GM12878 (cell line): ENCODE data around the gene NRN1L. TPM values are rescaled to one million over a fixed set of nuclear protein-coding genes. Genes with fewer than 3 reads are reported as not detected.
A peak's percentile ranks its signal among the peaks of the same experiment; 100 is the strongest.

Experiments used
- ATAC-seq: fragments of 200-7000 bp; cut with Tn5 transposase; 3 replicates; pipeline ENCODE4 v1.9.1; 2020; ENCODE audit warnings: mild to moderate bottlenecking, moderate library complexity
- BruUV-seq: library from RNA; stranded (reverse); fragments of 400-500 nt; replicated peaks from 2 replicates; lab custom pipeline; 2021; lab: Mats Ljungman, UMichigan
- CTCF ChIA-PET: fragments of 300-600 bp; sonication (Branson Sonifier 250); formaldehyde crosslinking; extraction: SDS; loops from one replicate; lab custom pipeline; 2021; ENCODE audit warnings: inconsistent platforms; lab: Yijun Ruan, JAX
- POLR2A ChIA-PET: fragments of 350-600 bp; formaldehyde crosslinking; extraction: SDS; loops from one replicate; lab custom pipeline; 2021; ENCODE audit warnings: inconsistent platforms; lab: Charles Lee
- RAD21 ChIA-PET: fragments of 300-600 bp; sonication (Branson Sonifier 250); formaldehyde crosslinking; loops from one replicate; lab custom pipeline; 2023; ENCODE audit warnings: antibody characterized with exemption; ENCODE audit not compliant: unreplicated experiment; lab: Charles Lee
- SMC1A ChIA-PET: fragments of 300-600 bp; sonication (Branson Sonifier 250); formaldehyde crosslinking; loops from one replicate; lab custom pipeline; 2023; ENCODE audit not compliant: unreplicated experiment, uncharacterized antibody; lab: Charles Lee
- DNase-seq: peaks from one replicate; pipeline ENCODE4 v3.0.0-alpha.2; 2011; ENCODE audit warnings: low read depth, low spot score
- FAIRE-seq: peaks from 3 replicates; lab custom pipeline; 2011; peaks lifted over from hg19 to GRCh38; lab: Jason Lieb, UNC
- H2AFZ ChIP-seq: 2 replicates; pipeline ENCODE4 v1.6.0; 2011; ENCODE audit warnings: low read depth, low read length, control low read depth; ENCODE audit not compliant: control insufficient read depth
- H3K27ac ChIP-seq: 2 replicates; pipeline ENCODE4 v1.5.1; 2011; ENCODE audit warnings: control low read depth; ENCODE audit not compliant: control insufficient read depth, insufficient read depth
- H3K27me3 ChIP-seq, 2 experiments: replicated peaks in 1 of 2; 2 replicates each; pipeline versions ENCODE4 v1.6.0 to v1.6.1; 2011; ENCODE audit warnings: low read length in 1 of 2; ENCODE audit not compliant: control insufficient read depth in 2 of 2, insufficient read depth in 2 of 2
- H3K36me3 ChIP-seq, 2 experiments: 2 replicates each; pipeline ENCODE4 v1.5.1; 2011; ENCODE audit warnings: low read length in 1 of 2; ENCODE audit not compliant: control insufficient read depth in 2 of 2, insufficient read depth in 2 of 2
- H3K4me1 ChIP-seq: 2 replicates; pipeline ENCODE4 v1.6.1; 2011; ENCODE audit warnings: mild to moderate bottlenecking, low read length, moderate library complexity, mixed read lengths; ENCODE audit not compliant: control insufficient read depth, insufficient read depth
- H3K4me2 ChIP-seq: 2 replicates; pipeline ENCODE4 v1.6.0; 2011; ENCODE audit warnings: control low read depth; ENCODE audit not compliant: control insufficient read depth, insufficient read depth
- H3K4me3 ChIP-seq: fragments of 200-600 bp; sonication (generic); 2 replicates; pipeline ENCODE4 v1.5.1; 2016
- H3K79me2 ChIP-seq: 2 replicates; pipeline ENCODE4 v1.6.0; 2011; ENCODE audit warnings: low read length; ENCODE audit not compliant: control insufficient read depth, insufficient read depth
- H3K9ac ChIP-seq: 2 replicates; pipeline ENCODE4 v1.8.0; 2011; ENCODE audit warnings: low read length, control low read depth, mixed read lengths; ENCODE audit not compliant: control insufficient read depth, insufficient read depth
- H3K9me3 ChIP-seq: replicated peaks from 3 replicates; pipeline ENCODE4 v1.5.1; 2011; ENCODE audit warnings: mild to moderate bottlenecking, low read length; ENCODE audit not compliant: control insufficient read depth, insufficient read depth
- H4K20me1 ChIP-seq: 2 replicates; pipeline ENCODE4 v1.6.0; 2011; ENCODE audit not compliant: control insufficient read depth, insufficient read depth
- BRCA1 ChIP-seq: IDR thresholded peaks from 2 replicates; pipeline ENCODE4 v1.6.1; 2011; ENCODE audit warnings: low read depth, low read length, improper control_type of control experiment
- MAX ChIP-seq: IDR thresholded peaks from 2 replicates; pipeline ENCODE4 v1.6.1; 2012; ENCODE audit warnings: low read depth, low read length, improper control_type of control experiment
- MLLT1 ChIP-seq: fragments of 450-650 bp; IDR thresholded peaks from 2 replicates; pipeline ENCODE4 v1.6.1; 2016; ENCODE audit warnings: mild to moderate bottlenecking
- RAD21 ChIP-seq: IDR thresholded peaks from 2 replicates; pipeline ENCODE4 v1.6.1; 2011; ENCODE audit warnings: mild to moderate bottlenecking, low read depth, low read length, moderate library complexity; ENCODE audit not compliant: insufficient read depth
- ZNF687 ChIP-seq: fragments of 450-650 bp; IDR thresholded peaks from 2 replicates; pipeline ENCODE4 v1.6.1; 2017; ENCODE audit warnings: mild to moderate bottlenecking, moderate library complexity
- WGBS: methylation state at CpG from one replicate; pipeline ENCODE4 v1.1.6; 2016; ENCODE audit warnings: low lambda C conversion rate; ENCODE audit not compliant: insufficient replicate concordance, insufficient coverage; ENCODE audit errors: missing lambda C conversion rate; 5-methylcytosine and 5-hydroxymethylcytosine counted together
- in situ Hi-C: fragments of 300-500 bp; cut with MboI; formaldehyde crosslinking; loops from 9 replicates; pipeline ENCODE4 v1.14.3; 2018; ENCODE audit warnings: mixed read lengths
- intact Hi-C: fragments of 100-400 bp; cut with micrococcal nuclease; formaldehyde crosslinking; loops from one replicate; pipeline ENCODE4 v1.14.2; 2022; ENCODE audit not compliant: unreplicated experiment
- polyA plus RNA-seq, 11 experiments: library from polyadenylated mRNA; depleted of rRNA in 4 of 11; unstranded in 6 of 11; stranded (reverse) in 5 of 11; fragments of >200 nt; fragmentation: Nextera tagmentation in 4 of 11; fragmentation: Illumina TruSeq in 1 of 11; extraction: Ambion mirVana in 4 of 11; extraction: Trizol in 1 of 11; gene quantifications; 1 replicate in 1 of 11; 2 replicates in 10 of 11; pipeline versions ENCODE4 v1.2.1 to v1.2.3, GENCODE V29; 2011 to 2016; ENCODE audit warnings: inconsistent platforms in 2 of 11, missing spikeins in 2 of 11, low read depth in 1 of 11
- total RNA-seq, 4 experiments: library from RNA; depleted of rRNA in 3 of 4; stranded (reverse); fragments of >200 nt in 3 of 4; fragmentation: Illumina TruSeq in 1 of 4; extraction: Trizol in 1 of 4; gene quantifications; 2 replicates each; pipeline versions ENCODE4 v1.2.1 to v1.2.3, GENCODE V29; 2013 to 2021

The NRN1L gene
- total and polyA plus RNA-seq, 10 of the 15 experiments (the other 5 are each of a cell fraction or from before 2014, with no cell fraction given), result 0.11 to 0.99 (median 0.28) TPM; not detected in 3

GRCh38 chr16:67837811-67838210 lies 46.9 kb upstream of the NRN1L start:
- Histone ChIP-seq H4K20me1 (no peaks in the 10 kb centered on the region), H2AFZ (no peak overlapping the region), H3K4me2 (no peak overlapping the region), H3K9ac (no peak overlapping the region), H3K27me3 (no peaks in the 10 kb centered on the region), H3K4me1 (peaks cover 7% of the 10 kb centered on the region; the same call in 1 of the 2 replicates), H3K27ac (no peak overlapping the region), H3K9me3 (no peaks in the 10 kb centered on the region), H3K79me2 (peaks cover 12% of the 10 kb centered on the region), H3K4me3 (no peak overlapping the region), H3K36me3 (no peaks in the 10 kb centered on the region)
- DNase-seq (no peak), FAIRE-seq (no peak), ATAC-seq (no peak)
- ChIA-PET SMC1A (interaction anchor here (0.6 kb wide), 1 partner anchor 70 kb away, joined by 3 read pairs; no protein-coding TSS in a partner anchor), RAD21 (interaction anchor here (0.6 to 0.9 kb wide), 2 partner anchors 28 to 284 kb away, joined by 3 read pairs; no protein-coding TSS in a partner anchor), CTCF (no interaction called here), POLR2A (interaction anchor here (0.7 kb wide), 1 partner anchor 24 kb away, joined by 3 read pairs; no protein-coding TSS in a partner anchor)
- in situ Hi-C loops (no loop called here), intact Hi-C loops (no loop called here)
- BruUV-seq, result no TSS peak
- WGBS, result 14% methylated on average over 2 of the region's 2 CpGs
- TF ChIP-seq MAX (no peak), RAD21 (no peak)

GRCh38 chr16:67841198-67841815 lies 43.4 kb upstream of the NRN1L start:
- ChIA-PET POLR2A (interaction anchor here (0.6 to 0.7 kb wide), 2 partner anchors 23 to 276 kb away, joined by 3 read pairs; no protein-coding TSS in a partner anchor), SMC1A (no interaction called here), CTCF (interaction anchor here (0.8 to 1.6 kb wide), 6 partner anchors 8 to 243 kb away, joined by 3 to 5 read pairs (median 4); partner anchors contain the start of gene PSMB10), RAD21 (interaction anchor here (0.7 to 1.1 kb wide), 3 partner anchors 92 to 387 kb away, joined by 3 to 4 read pairs (median 3); no protein-coding TSS in a partner anchor)
- intact Hi-C loops (no loop called here), in situ Hi-C loops (no loop called here)
- Histone ChIP-seq H3K9ac (peak overlapping the region; percentile 91; the same call in 1 of the 2 replicates), H3K36me3 (peaks cover 0 to 4% of the 10 kb centered on the region in 2 experiments; a peak in 1 of 4 replicates), H3K4me2 (peak overlapping the region; percentile 93), H3K27ac (no peak overlapping the region), H4K20me1 (no peaks in the 10 kb centered on the region), H3K4me1 (peaks cover 23% of the 10 kb centered on the region), H3K27me3 (no peaks in the 10 kb centered on the region), H3K79me2 (peaks cover 30% of the 10 kb centered on the region), H3K4me3 (peak overlapping the region; percentile 96; the same call in 1 of the 2 replicates), H2AFZ (peak overlapping the region; percentile 100), H3K9me3 (no peaks in the 10 kb centered on the region)
- FAIRE-seq, result no peak
- DNase-seq, result no peak
- ATAC-seq, result no peak
- no peak for TF ChIP-seq BRCA1
- 0 out of 2 replicates have a peak, but pooled peaks have one; percentile 55 for TF ChIP-seq MLLT1
- 0 out of 2 replicates have a peak, but pooled peaks have one; percentile 10 for TF ChIP-seq ZNF687
- no TSS peak for BruUV-seq
- WGBS, result 57% methylated on average over 17 of the region's 17 CpGs
